Mucosa of rectum (tissue), 2 donors: ENCODE data around the gene MREG.
"Not testable (repeated sequence)": the region's sequence is repeated elsewhere in the genome, so short reads cannot be mapped to it uniquely, and the experiment has no call there.

Source experiments
- H3K27ac ChIP-seq, 2 donors: one replicate each; pipeline ENCODE4 v1.7.0; 2013; ENCODE audit warnings: inconsistent platforms in 2 of 2, low read depth in 2 of 2, low read length in 2 of 2
- H3K27me3 ChIP-seq, 2 donors: one replicate each; pipeline ENCODE4 v1.7.0; 2013; ENCODE audit warnings: low read length in 2 of 2; ENCODE audit not compliant: control insufficient read depth in 2 of 2, insufficient read depth in 2 of 2
- H3K36me3 ChIP-seq, 2 donors: one replicate each; pipeline ENCODE4 v1.7.0; 2013; ENCODE audit warnings: low read length in 2 of 2; ENCODE audit not compliant: control insufficient read depth in 2 of 2, insufficient read depth in 2 of 2
- H3K4me1 ChIP-seq, 2 donors: one replicate each; pipeline ENCODE4 v1.7.0; 2013; ENCODE audit warnings: low read length in 2 of 2, mild to moderate bottlenecking in 1 of 2; ENCODE audit not compliant: control insufficient read depth in 2 of 2, insufficient read depth in 2 of 2
- H3K4me3 ChIP-seq, 2 donors: one replicate each; pipeline ENCODE4 v1.7.0; 2013; ENCODE audit warnings: low read length in 2 of 2
- H3K9ac ChIP-seq, 2 donors: one replicate each; pipeline ENCODE4 v1.7.0; 2013; ENCODE audit warnings: low read length in 2 of 2, low read depth in 1 of 2, mild to moderate bottlenecking in 1 of 2
- H3K9me3 ChIP-seq, 2 donors: one replicate each; pipeline ENCODE4 v1.7.0; 2013; ENCODE audit warnings: low read length in 2 of 2; ENCODE audit not compliant: control insufficient read depth in 2 of 2
- donor health status: healthy.
- donor health status: Normal muscosa, but diverticular disease.

The MREG gene

GRCh38 chr2:215973954-215974699 lies 39.2 kb downstream of the MREG start:
- no peak overlapping the region for H3K9ac ChIP-seq
- peak overlapping the region in 1 of 2 donors; percentile 17 for H3K4me3 ChIP-seq
- H3K4me1 ChIP-seq = peaks cover 5 to 9% of the 10 kb centered on the region in 2 donors
- no peaks in the 10 kb centered on the region for H3K36me3 ChIP-seq
- H3K27me3 ChIP-seq = no peaks in the 10 kb centered on the region
- no peaks in the 10 kb centered on the region for H3K9me3 ChIP-seq
- H3K27ac ChIP-seq = peak overlapping the region in 1 of 2 donors; percentile 45

GRCh38 chr2:215973145-215973792 lies 40.1 kb downstream of the MREG start:
- H3K9ac ChIP-seq = no peak overlapping the region
- no peak overlapping the region for H3K27ac ChIP-seq
- no peak overlapping the region for H3K4me3 ChIP-seq
- H3K36me3 ChIP-seq = no peaks in the 10 kb centered on the region
- no peaks in the 10 kb centered on the region for H3K27me3 ChIP-seq
- H3K9me3 ChIP-seq = no peaks in the 10 kb centered on the region
- H3K4me1 ChIP-seq = peaks cover 5 to 9% of the 10 kb centered on the region in 2 donors

DNA sequence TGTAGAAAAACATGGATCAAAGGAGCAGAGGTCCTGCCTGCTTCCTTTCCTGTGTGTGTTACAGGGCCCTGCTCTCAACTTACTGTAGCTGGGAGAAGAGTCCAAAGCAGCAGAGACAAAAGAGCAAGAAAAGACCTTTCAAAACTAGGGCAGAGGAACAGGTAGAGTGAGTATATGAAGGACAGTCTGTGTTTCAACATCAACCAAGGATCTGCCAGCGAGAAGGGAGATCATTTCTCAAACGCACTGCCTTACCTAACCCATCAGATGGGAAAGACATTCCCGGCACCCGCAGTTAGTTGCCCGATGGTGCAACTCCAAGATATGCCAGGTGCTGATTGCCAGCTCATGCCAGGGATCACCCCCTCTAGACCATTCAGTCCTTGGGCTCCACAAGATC lies 41.7 kb downstream of the MREG start:
- no peak overlapping the region for H3K9ac ChIP-seq
- H3K36me3 ChIP-seq = no peaks in the 10 kb centered on the region
- peaks cover 5 to 9% of the 10 kb centered on the region in 2 donors for H3K4me1 ChIP-seq
- H3K27ac ChIP-seq = no peak overlapping the region
- H3K27me3 ChIP-seq = no peaks in the 10 kb centered on the region
- H3K9me3 ChIP-seq = no peaks in the 10 kb centered on the region
- H3K4me3 ChIP-seq = no peak overlapping the region

- H3K9ac ChIP-seq, H3K4me1 ChIP-seq, H3K27me3 ChIP-seq, H3K27ac ChIP-seq, H3K4me3 ChIP-seq, H3K9me3 ChIP-seq, H3K36me3 ChIP-seq: not testable (repeated sequence)
These were observed 42.5 kb downstream of the MREG start for GRCh38 chr2:215970894-215971293.

- no peak overlapping the region for H3K9ac ChIP-seq
- no peak overlapping the region for H3K27ac ChIP-seq
- no peak overlapping the region for H3K4me3 ChIP-seq
- H3K4me1 ChIP-seq = peaks cover 5 to 9% of the 10 kb centered on the region in 2 donors
- H3K9me3 ChIP-seq = no peaks in the 10 kb centered on the region
- H3K36me3 ChIP-seq = no peaks in the 10 kb centered on the region
- no peaks in the 10 kb centered on the region for H3K27me3 ChIP-seq
These were observed 42.9 kb downstream of the MREG start for GRCh38 chr2:215970425-215970824.

- Histone ChIP-seq H3K27me3 (no peaks in the 10 kb centered on the region), H3K9ac (no peak overlapping the region), H3K27ac (no peak overlapping the region), H3K4me1 (peaks cover 3 to 7% of the 10 kb centered on the region in 2 donors), H3K4me3 (no peak overlapping the region), H3K36me3 (no peaks in the 10 kb centered on the region), H3K9me3 (no peaks in the 10 kb centered on the region)
These were observed 44.1 kb downstream of the MREG start for GRCh38 chr2:215969131-215969841.

DNA sequence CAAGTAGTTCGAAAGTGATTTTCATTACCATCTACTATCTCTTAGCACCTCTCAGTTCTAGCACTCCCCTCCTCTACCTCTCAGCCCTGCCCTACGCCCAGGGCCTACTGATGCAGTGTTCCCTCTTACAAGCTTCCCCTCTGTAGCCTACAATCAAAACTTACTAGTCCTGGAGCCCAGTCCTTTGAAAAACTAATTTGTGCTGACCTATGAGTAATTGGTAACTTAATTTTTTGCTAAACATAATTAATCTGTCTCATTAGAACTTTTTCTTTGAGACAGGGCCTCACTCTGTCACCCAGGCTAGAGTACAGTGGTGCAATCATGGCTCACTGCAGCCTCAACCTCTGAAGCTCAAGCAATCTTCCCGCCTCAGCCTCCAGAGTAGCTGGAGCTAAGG lies 44.9 kb downstream of the MREG start:
- no peaks in the 10 kb centered on the region for H3K9me3 ChIP-seq
- H3K27me3 ChIP-seq = no peaks in the 10 kb centered on the region
- no peaks in the 10 kb centered on the region for H3K36me3 ChIP-seq
- H3K9ac ChIP-seq = no peak overlapping the region
- no peak overlapping the region for H3K27ac ChIP-seq
- peaks cover 0 to 4% of the 10 kb centered on the region in 2 donors for H3K4me1 ChIP-seq
- H3K4me3 ChIP-seq = no peak overlapping the region

GRCh38 chr2:215967590-215968378 lies 45.6 kb downstream of the MREG start:
- H3K27me3 ChIP-seq = no peaks in the 10 kb centered on the region
- H3K9ac ChIP-seq = no peak overlapping the region
- no peak overlapping the region for H3K4me3 ChIP-seq
- no peaks in the 10 kb centered on the region for H3K4me1 ChIP-seq
- H3K9me3 ChIP-seq = no peaks in the 10 kb centered on the region
- no peaks in the 10 kb centered on the region for H3K36me3 ChIP-seq
- H3K27ac ChIP-seq = no peak overlapping the region

DNA sequence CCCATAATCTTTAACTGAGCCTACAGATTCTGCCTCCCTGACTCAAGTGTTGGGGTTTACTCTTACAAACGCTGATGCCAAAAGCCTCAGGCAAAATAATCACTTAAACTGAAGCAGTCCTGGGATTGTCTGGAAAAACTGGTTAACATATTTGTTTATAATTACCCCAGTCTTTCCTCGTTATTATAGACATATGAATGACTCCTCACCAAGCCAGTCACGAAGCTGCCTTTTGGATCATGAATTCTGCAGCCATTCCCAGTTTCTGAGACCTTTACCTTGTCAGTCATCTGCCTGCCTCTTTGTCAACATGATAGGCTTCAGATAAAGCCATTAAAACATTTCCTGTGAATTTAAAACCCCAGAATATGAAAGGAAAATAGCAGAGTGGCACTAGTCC lies 46.4 kb downstream of the MREG start:
- Histone ChIP-seq H3K9ac (no peak overlapping the region), H3K4me3 (no peak overlapping the region), H3K27me3 (no peaks in the 10 kb centered on the region), H3K36me3 (no peaks in the 10 kb centered on the region), H3K9me3 (no peaks in the 10 kb centered on the region), H3K4me1 (no peaks in the 10 kb centered on the region), H3K27ac (no peak overlapping the region)
